RWPE2 (cell line): ENCODE measurements around the gene HAND1.

ENCODE experiments used
- ATAC-seq: fragments of 200-7000 bp; cut with Tn5 transposase; 3 replicates; pipeline ENCODE4 v1.9.1; 2021; ENCODE audit warnings: low read depth
- DNase-seq: peaks from one replicate; pipeline ENCODE4 v3.0.0-alpha.2; 2020; ENCODE audit warnings: low spot score
- H3K27ac ChIP-seq: fragments of 450-650 bp; 2 replicates; pipeline ENCODE4 v1.5.1; 2017; ENCODE audit warnings: mild to moderate bottlenecking; ENCODE audit not compliant: poor library complexity, severe bottlenecking
- H3K27me3 ChIP-seq: fragments of 250-450 bp; sonication (Bioruptor Pico); 2 replicates; pipeline ENCODE4 v1.5.1; 2021; ENCODE audit warnings: mild to moderate bottlenecking, moderate library complexity; ENCODE audit not compliant: insufficient read depth, poor library complexity, severe bottlenecking
- H3K36me3 ChIP-seq: fragments of 250-450 bp; sonication (Bioruptor Pico); 2 replicates; pipeline ENCODE4 v1.5.1; 2020; ENCODE audit warnings: low read depth, mild to moderate bottlenecking, moderate library complexity
- H3K4me1 ChIP-seq: fragments of 250-450 bp; sonication (Bioruptor Pico); 2 replicates; pipeline ENCODE4 v1.5.1; 2021; ENCODE audit warnings: mild to moderate bottlenecking, moderate library complexity; ENCODE audit not compliant: insufficient read depth, poor library complexity, severe bottlenecking
- H3K4me3 ChIP-seq: fragments of 250-450 bp; sonication (Bioruptor Pico); 2 replicates; pipeline ENCODE4 v1.5.1; 2021; ENCODE audit warnings: mild to moderate bottlenecking, moderate library complexity; ENCODE audit not compliant: severe bottlenecking
- H3K9me3 ChIP-seq: fragments of 250-450 bp; sonication (Bioruptor Pico); 2 replicates; pipeline ENCODE4 v1.5.1; 2021; ENCODE audit warnings: mild to moderate bottlenecking, moderate library complexity; ENCODE audit not compliant: severe bottlenecking
- TF ChIP-seq, protein P1 (sequence below): fragments of 450-650 bp; IDR thresholded peaks from one replicate; pipeline ENCODE4 v1.5.1; 2017; ENCODE audit warnings: mild to moderate bottlenecking, moderate library complexity; ENCODE audit not compliant: poor library complexity, severe bottlenecking

HAND1 gene

DNA sequence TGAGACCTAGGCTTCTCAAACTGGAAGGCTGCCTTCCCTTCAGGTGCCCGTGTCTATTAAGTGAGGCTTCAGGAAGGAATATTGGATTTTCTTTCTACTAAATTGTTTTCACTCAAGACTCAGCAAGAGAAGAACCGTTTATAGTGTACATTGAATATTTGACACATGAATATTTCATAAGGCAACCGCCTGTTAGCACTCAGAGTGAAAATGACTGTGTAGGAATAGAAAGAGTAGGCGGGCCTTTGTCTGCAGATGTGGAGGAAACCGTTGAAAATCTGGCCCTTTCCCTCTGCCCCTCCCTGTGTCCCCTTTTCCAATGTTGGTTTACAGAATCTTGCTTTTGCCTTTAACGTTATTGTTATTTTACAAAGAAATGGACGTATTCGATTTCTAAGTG lies 26.1 kb downstream of the HAND1 start:
- Histone ChIP-seq H3K36me3 (peaks cover 51% of the 10 kb centered on the region), H3K27me3 (no peaks in the 10 kb centered on the region), H3K9me3 (no peaks in the 10 kb centered on the region), H3K27ac (no peak overlapping the region), H3K4me3 (no peak overlapping the region), H3K4me1 (peaks cover 3% of the 10 kb centered on the region)
- DNase-seq (no peak), ATAC-seq (no peak)
- TF ChIP-seq, protein P1, sequence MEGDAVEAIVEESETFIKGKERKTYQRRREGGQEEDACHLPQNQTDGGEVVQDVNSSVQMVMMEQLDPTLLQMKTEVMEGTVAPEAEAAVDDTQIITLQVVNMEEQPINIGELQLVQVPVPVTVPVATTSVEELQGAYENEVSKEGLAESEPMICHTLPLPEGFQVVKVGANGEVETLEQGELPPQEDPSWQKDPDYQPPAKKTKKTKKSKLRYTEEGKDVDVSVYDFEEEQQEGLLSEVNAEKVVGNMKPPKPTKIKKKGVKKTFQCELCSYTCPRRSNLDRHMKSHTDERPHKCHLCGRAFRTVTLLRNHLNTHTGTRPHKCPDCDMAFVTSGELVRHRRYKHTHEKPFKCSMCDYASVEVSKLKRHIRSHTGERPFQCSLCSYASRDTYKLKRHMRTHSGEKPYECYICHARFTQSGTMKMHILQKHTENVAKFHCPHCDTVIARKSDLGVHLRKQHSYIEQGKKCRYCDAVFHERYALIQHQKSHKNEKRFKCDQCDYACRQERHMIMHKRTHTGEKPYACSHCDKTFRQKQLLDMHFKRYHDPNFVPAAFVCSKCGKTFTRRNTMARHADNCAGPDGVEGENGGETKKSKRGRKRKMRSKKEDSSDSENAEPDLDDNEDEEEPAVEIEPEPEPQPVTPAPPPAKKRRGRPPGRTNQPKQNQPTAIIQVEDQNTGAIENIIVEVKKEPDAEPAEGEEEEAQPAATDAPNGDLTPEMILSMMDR: no peak

DNA sequence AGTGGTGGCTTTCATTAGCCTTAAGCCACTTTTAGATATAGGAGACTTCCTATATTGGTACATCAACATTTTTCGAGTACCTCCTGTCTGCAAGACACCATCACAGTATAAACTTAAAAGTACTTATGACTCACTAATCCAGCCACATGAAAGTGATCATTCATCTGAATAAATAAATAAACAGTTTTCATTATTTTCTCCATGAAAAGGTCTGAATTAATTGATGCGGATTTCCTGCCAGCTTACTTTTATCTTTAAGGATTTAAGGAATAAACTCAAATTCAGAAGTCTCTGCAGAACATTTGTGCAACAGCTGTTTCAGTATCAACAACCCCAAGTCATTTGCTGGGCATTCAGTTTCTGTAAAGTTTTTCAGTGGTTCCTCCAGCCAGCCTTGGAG lies 28.2 kb downstream of the HAND1 start:
- no peak for DNase-seq
- Histone ChIP-seq H3K4me3 (no peak overlapping the region), H3K36me3 (peaks cover 29% of the 10 kb centered on the region), H3K27ac (no peak overlapping the region), H3K27me3 (no peaks in the 10 kb centered on the region), H3K9me3 (no peaks in the 10 kb centered on the region), H3K4me1 (peaks cover 3% of the 10 kb centered on the region)
- TF ChIP-seq, protein P1: no peak
- ATAC-seq: no peak

DNA sequence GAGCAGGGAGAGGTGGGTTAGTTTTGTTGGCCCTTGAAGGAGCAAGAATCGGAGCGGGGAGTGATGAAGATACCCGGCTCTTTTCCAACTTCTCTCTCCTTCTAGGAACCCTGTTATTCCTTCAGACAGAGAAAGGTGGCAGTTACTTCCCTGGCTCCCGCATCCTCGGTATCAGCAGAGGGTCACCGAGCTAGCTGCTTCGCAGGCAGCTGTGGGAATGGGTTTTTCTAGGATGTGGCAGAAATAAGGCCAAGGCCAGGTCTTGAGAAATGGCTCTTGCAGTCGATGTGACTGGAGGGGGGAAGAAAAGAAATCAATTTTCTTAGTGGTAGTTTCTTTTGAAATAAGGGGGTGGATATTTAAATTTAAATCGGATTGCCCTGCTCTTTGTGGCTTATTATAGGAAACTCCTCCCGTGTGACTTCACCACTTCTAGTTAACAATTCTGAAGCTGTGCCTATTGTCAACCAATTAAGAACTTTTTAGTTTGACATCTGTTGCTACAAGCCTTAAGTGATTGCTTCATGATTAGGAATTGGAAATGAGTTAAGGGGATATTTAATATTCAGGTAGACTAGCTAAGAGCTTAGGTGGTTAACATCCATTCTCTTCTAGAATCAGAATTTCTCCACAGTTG lies 30.8 kb downstream of the HAND1 start:
- Histone ChIP-seq H3K27ac (peak overlapping the region; percentile 46), H3K36me3 (peaks cover 24% of the 10 kb centered on the region), H3K4me3 (peak overlapping the region; percentile 79), H3K27me3 (no peaks in the 10 kb centered on the region), H3K4me1 (peaks cover 22% of the 10 kb centered on the region), H3K9me3 (no peaks in the 10 kb centered on the region)
- TF ChIP-seq, protein P1: no peak
- DNase-seq (no peak), ATAC-seq (peak; percentile 0; the same call in 1 of the 3 replicates)

DNA sequence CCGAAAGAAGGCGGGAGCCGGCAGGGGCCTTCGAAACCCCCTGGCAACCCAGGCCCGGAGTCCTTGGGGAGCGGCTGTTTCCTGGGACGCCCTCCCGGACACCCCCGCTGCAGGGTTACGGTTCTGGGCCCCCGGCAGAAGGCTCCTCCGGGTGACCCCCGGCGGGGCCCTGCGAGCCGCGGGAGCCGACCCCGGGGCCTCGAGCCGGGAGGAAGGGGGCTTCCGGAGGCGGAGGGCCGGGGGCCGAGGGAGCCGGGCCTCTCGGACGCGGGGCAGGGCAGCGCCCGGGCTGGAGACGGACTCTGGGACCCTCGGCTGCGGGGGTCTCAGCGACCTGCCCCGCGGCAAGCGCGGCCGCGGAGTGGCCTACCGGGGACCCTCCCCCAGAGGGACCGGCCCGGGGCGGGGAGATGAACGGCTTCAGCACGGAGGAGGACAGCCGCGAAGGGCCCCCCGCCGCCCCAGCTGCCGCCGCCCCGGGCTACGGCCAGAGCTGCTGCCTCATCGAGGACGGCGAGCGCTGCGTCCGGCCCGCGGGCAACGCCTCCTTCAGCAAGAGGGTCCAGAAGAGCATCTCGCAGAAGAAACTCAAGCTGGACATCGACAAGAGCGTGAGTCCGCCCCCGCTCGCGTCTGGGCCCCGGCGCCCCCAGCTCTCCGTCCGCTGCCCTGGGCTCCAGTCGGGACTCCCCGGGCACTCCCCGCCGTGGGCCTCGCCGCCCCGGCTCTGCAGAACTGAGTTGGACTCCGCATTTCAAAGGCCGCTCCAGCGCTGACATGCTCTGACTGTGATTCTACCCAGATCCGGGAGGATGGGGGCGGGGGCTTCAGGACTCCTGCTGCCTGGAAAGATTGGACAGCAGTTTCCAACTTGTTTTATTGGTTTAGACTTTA lies 31.6 kb downstream of the HAND1 start:
- Histone ChIP-seq H3K36me3 (peaks cover 27% of the 10 kb centered on the region), H3K4me1 (peaks cover 22% of the 10 kb centered on the region), H3K4me3 (peak overlapping the region; percentile 79), H3K9me3 (no peaks in the 10 kb centered on the region), H3K27ac (peak overlapping the region; percentile 46), H3K27me3 (no peaks in the 10 kb centered on the region)
- ATAC-seq (peak; percentile 44), DNase-seq (peak; percentile 82)
- TF ChIP-seq, protein P1: no peak
